SJSA1 (cell line): ENCODE data around the gene AHDC1. TPM values are rescaled to one million over a fixed set of nuclear protein-coding genes. Genes with fewer than 3 reads are reported as not detected.

Experiments
- DNase-seq, 2 experiments: peaks; one replicate each; pipeline ENCODE4 v3.0.0-alpha.2; 2015 to 2020; ENCODE audit warnings: low spot score in 2 of 2, low read depth in 1 of 2
- H3K27ac ChIP-seq: fragments of 250-450 bp; sonication (Bioruptor Pico); 2 replicates; pipeline ENCODE4 v1.5.1; 2020; ENCODE audit warnings: mild to moderate bottlenecking, moderate library complexity
- H3K27me3 ChIP-seq: fragments of 250-450 bp; sonication (Bioruptor Pico); replicated peaks from 2 replicates; pipeline ENCODE4 v1.5.1; 2020; ENCODE audit warnings: mild to moderate bottlenecking, moderate library complexity
- H3K36me3 ChIP-seq: fragments of 250-450 bp; sonication (Bioruptor Pico); 2 replicates; pipeline ENCODE4 v1.5.1; 2020; ENCODE audit warnings: mild to moderate bottlenecking
- H3K4me1 ChIP-seq: fragments of 250-450 bp; sonication (Bioruptor Pico); replicated peaks from 2 replicates; pipeline ENCODE4 v1.6.1; 2021; ENCODE audit warnings: mild to moderate bottlenecking
- H3K4me3 ChIP-seq: fragments of 250-450 bp; sonication (Bioruptor Pico); 2 replicates; pipeline ENCODE4 v1.5.1; 2020; ENCODE audit warnings: mild to moderate bottlenecking
- H3K9me3 ChIP-seq: fragments of 250-450 bp; sonication (Bioruptor Pico); replicated peaks from 2 replicates; pipeline ENCODE4 v1.5.1; 2020; ENCODE audit warnings: mild to moderate bottlenecking
- total RNA-seq: library from RNA; depleted of rRNA; stranded (reverse); fragments of >200 nt; shearing (Covaris generic); gene quantifications from 2 replicates; pipeline ENCODE4 v1.2.3, GENCODE V29; 2014

AHDC1 gene
- total RNA-seq, 1 experiment from 2014 or later = 2.9 TPM

GRCh38 chr1:27569506-27570291 is 34.2 kb downstream of the AHDC1 start:
- Histone ChIP-seq H3K36me3 (peaks cover 3% of the 10 kb centered on the region; the same call in 1 of the 2 replicates), H3K9me3 (no peaks in the 10 kb centered on the region), H3K4me3 (no peak overlapping the region), H3K4me1 (peaks cover 13% of the 10 kb centered on the region), H3K27me3 (no peaks in the 10 kb centered on the region), H3K27ac (no peak overlapping the region)
- no peak for DNase-seq

- no peak overlapping the region for H3K27ac ChIP-seq
- H3K9me3 ChIP-seq = no peaks in the 10 kb centered on the region
- DNase-seq = no peak
- no peaks in the 10 kb centered on the region for H3K27me3 ChIP-seq
- H3K4me1 ChIP-seq = peaks cover 19% of the 10 kb centered on the region
- no peak overlapping the region for H3K4me3 ChIP-seq
- peaks cover 6% of the 10 kb centered on the region; the same call in 1 of the 2 replicates for H3K36me3 ChIP-seq
Measured at GRCh38 chr1:27569088-27569460, 34.9 kb downstream of the AHDC1 start.

- H3K4me1 ChIP-seq = peaks cover 25% of the 10 kb centered on the region
- H3K27me3 ChIP-seq = no peaks in the 10 kb centered on the region
- DNase-seq = peak; percentile 92 to 96
- no peaks in the 10 kb centered on the region for H3K9me3 ChIP-seq
- H3K4me3 ChIP-seq = peak overlapping the region; percentile 29
- H3K27ac ChIP-seq = no peak overlapping the region
- H3K36me3 ChIP-seq = peaks cover 7% of the 10 kb centered on the region; the same call in 1 of the 2 replicates
Measured at GRCh38 chr1:27568300-27569087, 35.5 kb downstream of the AHDC1 start.

- H3K27me3 ChIP-seq = no peaks in the 10 kb centered on the region
- H3K4me3 ChIP-seq = no peak overlapping the region
- H3K4me1 ChIP-seq = peaks cover 27% of the 10 kb centered on the region
Measured at GRCh38 chr1:27567971-27568299, 36.0 kb downstream of the AHDC1 start.

GRCh38 chr1:27567146-27567526 is 36.8 kb downstream of the AHDC1 start:
- peaks cover 7% of the 10 kb centered on the region; the same call in 1 of the 2 replicates for H3K36me3 ChIP-seq
- no peaks in the 10 kb centered on the region for H3K9me3 ChIP-seq
- peaks cover 29% of the 10 kb centered on the region for H3K4me1 ChIP-seq
- H3K27me3 ChIP-seq = no peaks in the 10 kb centered on the region
- no peak overlapping the region for H3K27ac ChIP-seq
- no peak for DNase-seq
- no peak overlapping the region for H3K4me3 ChIP-seq

More at GRCh38 chr1:27567971-27568299, 36.0 kb downstream of the AHDC1 start:
- H3K27ac ChIP-seq = no peak overlapping the region
- no peaks in the 10 kb centered on the region for H3K9me3 ChIP-seq
- peaks cover 7% of the 10 kb centered on the region; the same call in 1 of the 2 replicates for H3K36me3 ChIP-seq
- no peak for DNase-seq

- Histone ChIP-seq H3K4me1 (peaks cover 35% of the 10 kb centered on the region), H3K9me3 (no peaks in the 10 kb centered on the region), H3K27ac (no peak overlapping the region), H3K36me3 (peaks cover 7% of the 10 kb centered on the region; the same call in 1 of the 2 replicates), H3K4me3 (no peak overlapping the region), H3K27me3 (no peaks in the 10 kb centered on the region)
- no peak for DNase-seq
Measured at GRCh38 chr1:27566462-27567145, 37.3 kb downstream of the AHDC1 start.

GRCh38 chr1:27564710-27565649 is 39.0 kb downstream of the AHDC1 start:
- no peaks in the 10 kb centered on the region for H3K27me3 ChIP-seq
- H3K27ac ChIP-seq = no peak overlapping the region
- H3K4me1 ChIP-seq = peaks cover 45% of the 10 kb centered on the region
- DNase-seq = no peak
- H3K36me3 ChIP-seq = peaks cover 11% of the 10 kb centered on the region; the same call in 1 of the 2 replicates
- no peak overlapping the region for H3K4me3 ChIP-seq
- H3K9me3 ChIP-seq = no peaks in the 10 kb centered on the region

- H3K36me3 ChIP-seq = peaks cover 11% of the 10 kb centered on the region; the same call in 1 of the 2 replicates
- no peaks in the 10 kb centered on the region for H3K9me3 ChIP-seq
- H3K4me1 ChIP-seq = peaks cover 45% of the 10 kb centered on the region
- no peak overlapping the region for H3K4me3 ChIP-seq
- H3K27ac ChIP-seq = no peak overlapping the region
- no peaks in the 10 kb centered on the region for H3K27me3 ChIP-seq
- DNase-seq = no peak
Measured at GRCh38 chr1:27563591-27564471, 40.1 kb downstream of the AHDC1 start.

- Histone ChIP-seq H3K36me3 (peaks cover 15% of the 10 kb centered on the region), H3K27ac (no peak overlapping the region), H3K27me3 (no peaks in the 10 kb centered on the region), H3K9me3 (no peaks in the 10 kb centered on the region), H3K4me3 (no peak overlapping the region), H3K4me1 (peaks cover 39% of the 10 kb centered on the region)
- no peak for DNase-seq
Measured at GRCh38 chr1:27563341-27563590, 40.7 kb downstream of the AHDC1 start.

GRCh38 chr1:27562534-27563340 is 41.2 kb downstream of the AHDC1 start:
- Histone ChIP-seq H3K4me1 (peaks cover 38% of the 10 kb centered on the region), H3K36me3 (peaks cover 17% of the 10 kb centered on the region), H3K27ac (no peak overlapping the region), H3K4me3 (no peak overlapping the region), H3K27me3 (no peaks in the 10 kb centered on the region), H3K9me3 (no peaks in the 10 kb centered on the region)
- no peak for DNase-seq

- H3K4me1 ChIP-seq = peaks cover 42% of the 10 kb centered on the region
- H3K36me3 ChIP-seq = peaks cover 20% of the 10 kb centered on the region
- no peak overlapping the region for H3K4me3 ChIP-seq
- no peaks in the 10 kb centered on the region for H3K9me3 ChIP-seq
- H3K27ac ChIP-seq = no peak overlapping the region
- DNase-seq = no peak
- no peaks in the 10 kb centered on the region for H3K27me3 ChIP-seq
Measured at GRCh38 chr1:27562021-27562420, 41.9 kb downstream of the AHDC1 start.
